HepG2 (cell line): ENCODE results near the gene ACSL3. TPM values are rescaled to one million over a fixed set of nuclear protein-coding genes. Genes with fewer than 3 reads are reported as not detected.

Source experiments
- BCL3 ChIP-seq: sonication (generic); formaldehyde crosslinking; IDR thresholded peaks from 2 replicates; pipeline ENCODE4 v1.5.1; 2020; ENCODE audit warnings: mild to moderate bottlenecking, missing genetic modification reagents, moderate library complexity
- DRAP1 ChIP-seq: IDR thresholded peaks from 2 replicates; pipeline ENCODE4 v1.6.1; 2016; ENCODE audit warnings: missing genetic modification reagents, missing compliant biosample characterization
- FOXO4 ChIP-seq: sonication (generic); formaldehyde crosslinking; conservative IDR thresholded peaks from 2 replicates; pipeline ENCODE4 v1.8.1; 2023; ENCODE audit warnings: missing genetic modification reagents
- HNRNPH1 ChIP-seq: fragments of 200-400 bp; formaldehyde crosslinking; optimal IDR thresholded peaks from 2 replicates; pipeline ENCODE3; 2017; ENCODE audit warnings: mild to moderate bottlenecking, low read depth, low read length
- HOMEZ ChIP-seq: IDR thresholded peaks from 2 replicates; pipeline ENCODE4 v1.6.1; 2016; ENCODE audit warnings: low read depth
- KLF15 ChIP-seq: sonication (generic); formaldehyde crosslinking; IDR thresholded peaks from 2 replicates; pipeline ENCODE4 v1.8.1; 2023; ENCODE audit warnings: borderline replicate concordance, mild to moderate bottlenecking, inconsistent platforms, missing genetic modification reagents, mixed read lengths
- POGZ ChIP-seq: sonication (generic); formaldehyde crosslinking; IDR thresholded peaks from 2 replicates; pipeline ENCODE4 v1.4.0; 2020; ENCODE audit warnings: mild to moderate bottlenecking, missing genetic modification reagents
- STAT6 ChIP-seq: sonication (generic); formaldehyde crosslinking; IDR thresholded peaks from 2 replicates; pipeline ENCODE4 v1.4.0; 2020; ENCODE audit warnings: missing genetic modification reagents, mild to moderate bottlenecking, borderline replicate concordance
- U2AF2 ChIP-seq: fragments of 200-400 bp; formaldehyde crosslinking; IDR thresholded peaks from 2 replicates; pipeline ENCODE4 v1.6.1; 2017; ENCODE audit warnings: low read depth, mild to moderate bottlenecking, low read length
- UBTF ChIP-seq: sonication (generic); formaldehyde crosslinking; IDR thresholded peaks from 2 replicates; pipeline ENCODE4 v1.4.0; 2020; ENCODE audit warnings: mild to moderate bottlenecking, missing genetic modification reagents
- ZNF225 ChIP-seq: sonication (generic); formaldehyde crosslinking; IDR thresholded peaks from 2 replicates; pipeline ENCODE4 v1.4.0; 2020; ENCODE audit warnings: mild to moderate bottlenecking, missing genetic modification reagents
- ZNF280B ChIP-seq: sonication (generic); formaldehyde crosslinking; IDR thresholded peaks from 2 replicates; pipeline ENCODE4 v1.5.0; 2020; ENCODE audit warnings: missing genetic modification reagents, mild to moderate bottlenecking, borderline replicate concordance
- ZNF329 ChIP-seq: sonication (generic); formaldehyde crosslinking; IDR thresholded peaks from 2 replicates; pipeline ENCODE4 v1.9.0; 2021; ENCODE audit warnings: low read depth, mild to moderate bottlenecking, missing genetic modification reagents
- ZNF513 ChIP-seq: sonication (generic); formaldehyde crosslinking; conservative IDR thresholded peaks from 2 replicates; pipeline ENCODE4 v1.5.0; 2020; ENCODE audit warnings: missing genetic modification reagents
- polyA plus RNA-seq, 8 experiments: library from polyadenylated mRNA; depleted of rRNA in 3 of 8; stranded (reverse) in 7 of 8; unstranded in 1 of 8; fragments of >200 nt; fragmentation: Illumina TruSeq in 4 of 8; extraction: Trizol in 4 of 8; gene quantifications; 2 replicates each; pipeline versions ENCODE4 v1.2.1 to v1.2.3, GENCODE V29; 2011 to 2016; ENCODE audit warnings: low read depth in 4 of 8, missing spikeins in 1 of 8, mixed read lengths in 1 of 8; ENCODE audit not compliant: insufficient read depth in 1 of 8
- total RNA-seq, 5 experiments: library from RNA; depleted of rRNA; stranded (reverse); fragments of >200 nt; fragmentation: Illumina TruSeq; extraction: Trizol; gene quantifications; 2 replicates each; pipeline ENCODE4 v1.2.3, GENCODE V29; 2016; ENCODE audit warnings: low read depth in 1 of 5

Gene ACSL3
- total and polyA plus RNA-seq, 2 of the 13 experiments (the other 11 are each of a cell fraction or from before 2014, with no cell fraction given): 305 to 365 TPM

GRCh38 chr2:222860740-222861410 is at the start of gene ACSL3 (continued):
- TF ChIP-seq U2AF2 (no peak), BCL3 (CRISPR knock-in tag) (peak; percentile 77), STAT6 (CRISPR knock-in tag) (no peak), ZNF225 (peak; percentile 95), UBTF (CRISPR knock-in tag) (peak; percentile 99), FOXO4 (CRISPR knock-in tag) (no peak), ZNF513 (CRISPR knock-in tag) (no peak; the same call in 1 of the 2 replicates), HOMEZ (CRISPR knock-in tag) (peak; percentile 70; the same call in 1 of the 2 replicates), HNRNPH1 (no peak), KLF15 (CRISPR knock-in tag) (peak; percentile 31), DRAP1 (CRISPR knock-in tag) (peak; percentile 99), POGZ (CRISPR knock-in tag) (peak; percentile 87; the same call in 1 of the 2 replicates), ZNF280B (peak; percentile 98), ZNF329 (peak; percentile 95)
